GM18511 (cell line): Measurements from ENCODE around the gene LAS1L.
A peak's percentile ranks its signal among the peaks of the same experiment; 100 is the strongest.
"Not testable (repeated sequence)": the region's sequence is repeated elsewhere in the genome, so short reads cannot be mapped to it uniquely, and the experiment has no call there.

Source experiments
- ATAC-seq: cut with Tn5 transposase; IDR thresholded peaks from one replicate; pipeline ENCODE4 v1.9.1; 2021; ENCODE audit warnings: mild to moderate bottlenecking, moderate library complexity; ENCODE audit not compliant: unreplicated experiment

LAS1L gene

GRCh38 chrX:65534450-65535292 is at the start of gene LAS1L:
Gene LAS1L (minus strand): TSS chrX:65534787. CDS start chrX:65534715, 72 bp downstream.
- ATAC-seq, result peak; percentile 99

- no peak for ATAC-seq
Observed at GRCh38 chrX:65582450-65583082, 48.0 kb upstream of the LAS1L start.

- ATAC-seq, result peak; percentile 79
Observed at GRCh38 chrX:65581661-65582339, 47.2 kb upstream of the LAS1L start.

- no peak for ATAC-seq
Observed at GRCh38 chrX:65578346-65578745, 43.8 kb upstream of the LAS1L start.

- ATAC-seq, result no peak
Observed at GRCh38 chrX:65576160-65576559, 41.6 kb upstream of the LAS1L start.

- ATAC-seq, result no peak
Observed at GRCh38 chrX:65575022-65575421, 40.4 kb upstream of the LAS1L start.

GRCh38 chrX:65574356-65574755 is 39.8 kb upstream of the LAS1L start:
- no peak for ATAC-seq

- no peak for ATAC-seq
Observed at GRCh38 chrX:65572971-65573370, 38.4 kb upstream of the LAS1L start.

- ATAC-seq, result not testable (repeated sequence)
Observed at GRCh38 chrX:65562850-65563249, 28.3 kb upstream of the LAS1L start.

GRCh38 chrX:65551489-65552339 is 17.1 kb upstream of the LAS1L start:
- no peak for ATAC-seq

- no peak for ATAC-seq
Observed at GRCh38 chrX:65551086-65551485, 16.5 kb upstream of the LAS1L start.

- no peak for ATAC-seq
Observed at GRCh38 chrX:65545456-65545855, 10.9 kb upstream of the LAS1L start.

GRCh38 chrX:65537229-65537628 is 2.6 kb upstream of the LAS1L start:
- no peak for ATAC-seq

GRCh38 chrX:65536291-65536690 is 1.7 kb upstream of the LAS1L start:
- no peak for ATAC-seq

- no peak for ATAC-seq
Observed at GRCh38 chrX:65532016-65532415, 2.6 kb downstream of the LAS1L start.

GRCh38 chrX:65528705-65529340 is 5.8 kb downstream of the LAS1L start:
- ATAC-seq, result peak; percentile 69

- ATAC-seq, result no peak
Observed at GRCh38 chrX:65528293-65528692, 6.3 kb downstream of the LAS1L start.

GRCh38 chrX:65524139-65524538 is 10.4 kb downstream of the LAS1L start:
- no peak for ATAC-seq

GRCh38 chrX:65522739-65523372 is 11.7 kb downstream of the LAS1L start:
- no peak for ATAC-seq

GRCh38 chrX:65519530-65519929 is 15.1 kb downstream of the LAS1L start:
- ATAC-seq, result not testable (repeated sequence)
